Measurements from ENCODE around the gene TBCB.
"Not testable (repeated sequence)": the region's sequence is repeated elsewhere in the genome, so short reads cannot be mapped to it uniquely, and the experiment has no call there.

TBCB gene

GRCh38 chr19:36115453-36116343 lies at the start of gene TBCB:
Gene TBCB, plus strand, starts transcription at chr19:36115468. Its CDS starts 93 bp downstream, at chr19:36115561.
- peak within 1 kb of the TSS; percentile 99 for H3K4me3 Mint-ChIP-seq
- no peaks in the 10 kb centered on the region for H3K9me3 Mint-ChIP-seq
- peaks cover 32% of the 10 kb centered on the region for H3K4me1 Mint-ChIP-seq (ENCODE audit: low read depth)
- peaks cover 32% of the 10 kb centered on the region for H3K36me3 Mint-ChIP-seq (ENCODE audit: low read depth)
- peak within 1 kb of the TSS; percentile 99 for H3K27ac Mint-ChIP-seq
- peaks cover 5% of the 10 kb centered on the region for H3K27me3 Mint-ChIP-seq (ENCODE audit: low read depth)

GRCh38 chr19:36067681-36068080 lies 47.6 kb upstream of the TBCB start:
- Mint-ChIP-seq H3K27ac (no peak overlapping the region), H3K9me3 (no peaks in the 10 kb centered on the region), H3K4me3 (no peak overlapping the region), H3K36me3 (ENCODE audit: low read depth) (peaks cover 35% of the 10 kb centered on the region), H3K27me3 (ENCODE audit: low read depth) (no peaks in the 10 kb centered on the region), H3K4me1 (ENCODE audit: low read depth) (no peaks in the 10 kb centered on the region)

- H3K9me3 Mint-ChIP-seq; H3K4me1 Mint-ChIP-seq (ENCODE audit: low read depth); H3K27me3 Mint-ChIP-seq (ENCODE audit: low read depth); H3K4me3 Mint-ChIP-seq; H3K27ac Mint-ChIP-seq: not testable (repeated sequence)
- peaks cover 34% of the 10 kb centered on the region for H3K36me3 Mint-ChIP-seq (ENCODE audit: low read depth)
These were observed 46.3 kb upstream of the TBCB start for GRCh38 chr19:36068810-36069499.

- H3K36me3 Mint-ChIP-seq (ENCODE audit: low read depth) = peaks cover 30% of the 10 kb centered on the region
- H3K4me1 Mint-ChIP-seq (ENCODE audit: low read depth) = no peaks in the 10 kb centered on the region
These were observed 43.2 kb upstream of the TBCB start for GRCh38 chr19:36072081-36072480.

GRCh38 chr19:36073121-36073876 lies 42.0 kb upstream of the TBCB start:
- Mint-ChIP-seq H3K27me3 (ENCODE audit: low read depth) (no peaks in the 10 kb centered on the region), H3K36me3 (ENCODE audit: low read depth) (peaks cover 27% of the 10 kb centered on the region), H3K9me3 (no peaks in the 10 kb centered on the region), H3K4me3 (no peak overlapping the region), H3K4me1 (ENCODE audit: low read depth) (no peaks in the 10 kb centered on the region), H3K27ac (no peak overlapping the region)

More at GRCh38 chr19:36072081-36072480, 43.2 kb upstream of the TBCB start:
- Mint-ChIP-seq H3K9me3 (no peaks in the 10 kb centered on the region), H3K4me3 (no peak overlapping the region), H3K27ac (no peak overlapping the region), H3K27me3 (ENCODE audit: low read depth) (no peaks in the 10 kb centered on the region)

GRCh38 chr19:36079389-36079945 lies 35.8 kb upstream of the TBCB start:
- no peak overlapping the region for H3K4me3 Mint-ChIP-seq
- H3K36me3 Mint-ChIP-seq (ENCODE audit: low read depth) = peaks cover 46% of the 10 kb centered on the region
- no peaks in the 10 kb centered on the region for H3K9me3 Mint-ChIP-seq
- no peak overlapping the region for H3K27ac Mint-ChIP-seq
- H3K4me1 Mint-ChIP-seq (ENCODE audit: low read depth) = no peaks in the 10 kb centered on the region
- no peaks in the 10 kb centered on the region for H3K27me3 Mint-ChIP-seq (ENCODE audit: low read depth)

GRCh38 chr19:36081385-36081784 lies 33.9 kb upstream of the TBCB start:
- peaks cover 42% of the 10 kb centered on the region for H3K36me3 Mint-ChIP-seq (ENCODE audit: low read depth)
- H3K27me3 Mint-ChIP-seq (ENCODE audit: low read depth) = no peaks in the 10 kb centered on the region
- no peak overlapping the region for H3K27ac Mint-ChIP-seq
- H3K9me3 Mint-ChIP-seq = no peaks in the 10 kb centered on the region
- H3K4me3 Mint-ChIP-seq = no peak overlapping the region
- H3K4me1 Mint-ChIP-seq (ENCODE audit: low read depth) = no peaks in the 10 kb centered on the region

GRCh38 chr19:36081894-36082293 lies 33.4 kb upstream of the TBCB start:
- H3K27ac Mint-ChIP-seq = no peak overlapping the region
- no peaks in the 10 kb centered on the region for H3K27me3 Mint-ChIP-seq (ENCODE audit: low read depth)
- H3K4me1 Mint-ChIP-seq (ENCODE audit: low read depth) = no peaks in the 10 kb centered on the region
- H3K36me3 Mint-ChIP-seq (ENCODE audit: low read depth) = peaks cover 42% of the 10 kb centered on the region
- no peak overlapping the region for H3K4me3 Mint-ChIP-seq
- no peaks in the 10 kb centered on the region for H3K9me3 Mint-ChIP-seq

GRCh38 chr19:36082916-36083315 lies 32.4 kb upstream of the TBCB start:
- Mint-ChIP-seq H3K27me3 (ENCODE audit: low read depth) (no peaks in the 10 kb centered on the region), H3K4me3 (no peak overlapping the region), H3K9me3 (no peaks in the 10 kb centered on the region), H3K36me3 (ENCODE audit: low read depth) (peaks cover 38% of the 10 kb centered on the region), H3K4me1 (ENCODE audit: low read depth) (no peaks in the 10 kb centered on the region), H3K27ac (no peak overlapping the region)

- H3K4me3 Mint-ChIP-seq = no peak overlapping the region
- H3K4me1 Mint-ChIP-seq (ENCODE audit: low read depth) = no peaks in the 10 kb centered on the region
- H3K9me3 Mint-ChIP-seq = no peaks in the 10 kb centered on the region
- no peaks in the 10 kb centered on the region for H3K27me3 Mint-ChIP-seq (ENCODE audit: low read depth)
- peaks cover 42% of the 10 kb centered on the region for H3K36me3 Mint-ChIP-seq (ENCODE audit: low read depth)
- H3K27ac Mint-ChIP-seq = no peak overlapping the region
These were observed 30.8 kb upstream of the TBCB start for GRCh38 chr19:36084231-36085009.

- Mint-ChIP-seq H3K4me1 (ENCODE audit: low read depth) (no peaks in the 10 kb centered on the region), H3K9me3 (no peaks in the 10 kb centered on the region), H3K27me3 (ENCODE audit: low read depth) (no peaks in the 10 kb centered on the region), H3K36me3 (ENCODE audit: low read depth) (peaks cover 39% of the 10 kb centered on the region), H3K4me3 (no peak overlapping the region), H3K27ac (no peak overlapping the region)
These were observed 28.9 kb upstream of the TBCB start for GRCh38 chr19:36086326-36086725.

- Mint-ChIP-seq H3K36me3 (ENCODE audit: low read depth) (peaks cover 26% of the 10 kb centered on the region), H3K27ac (no peak overlapping the region), H3K9me3 (no peaks in the 10 kb centered on the region), H3K4me1 (ENCODE audit: low read depth) (peaks cover 8% of the 10 kb centered on the region), H3K4me3 (no peak overlapping the region), H3K27me3 (ENCODE audit: low read depth) (no peaks in the 10 kb centered on the region)
These were observed 25.4 kb upstream of the TBCB start for GRCh38 chr19:36089847-36090246.

GRCh38 chr19:36090910-36091695 lies 24.2 kb upstream of the TBCB start:
- Mint-ChIP-seq H3K4me1 (ENCODE audit: low read depth) (peaks cover 8% of the 10 kb centered on the region), H3K27ac (no peak overlapping the region), H3K27me3 (ENCODE audit: low read depth) (no peaks in the 10 kb centered on the region), H3K4me3 (no peak overlapping the region), H3K9me3 (no peaks in the 10 kb centered on the region), H3K36me3 (ENCODE audit: low read depth) (peaks cover 25% of the 10 kb centered on the region)
